HUDEP-2 (cell line): ENCODE data around the gene NDRG3.
"Not testable (repeated sequence)": the region's sequence is repeated elsewhere in the genome, so short reads cannot be mapped to it uniquely, and the experiment has no call there.

Experiments used
- DNase-seq, 76 experiments: peaks; one replicate each; lab custom pipeline; 2025; ENCODE audit not compliant: unreplicated experiment in 76 of 76; lab: John Stamatoyannopoulos, UW

Gene NDRG3

GRCh38 chr20:36647196-36648121 is 98.4 kb downstream of the NDRG3 start:
- no peak for DNase-seq

DNA sequence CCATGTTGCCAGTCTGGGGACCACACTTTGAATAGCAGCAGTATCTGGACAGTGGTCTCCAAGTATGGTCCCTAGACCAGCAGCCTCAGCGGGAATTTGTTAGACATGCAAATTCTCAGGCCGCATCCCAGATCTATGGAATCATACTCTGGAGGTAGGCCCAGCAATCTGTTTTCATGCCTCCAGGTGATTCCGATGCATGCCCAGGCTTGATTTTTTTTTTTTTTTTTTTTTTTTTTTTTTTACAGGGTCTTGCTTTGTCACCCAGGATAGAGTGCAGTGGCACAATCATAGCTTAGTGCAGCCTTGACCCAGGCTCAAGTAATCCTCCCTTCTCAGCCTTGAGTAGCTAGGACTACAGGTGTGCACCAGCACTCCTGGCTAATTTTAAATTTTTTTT is 99.2 kb downstream of the NDRG3 start:
- no peak for DNase-seq

- no peak for DNase-seq
Measured at GRCh38 chr20:36645998-36646397, 99.9 kb downstream of the NDRG3 start, which contains the start of gene SLA2. Gene SLA2, minus strand, starts transcription at chr20:36646196. Its CDS starts 4,861 bp downstream, at chr20:36641335.

DNA sequence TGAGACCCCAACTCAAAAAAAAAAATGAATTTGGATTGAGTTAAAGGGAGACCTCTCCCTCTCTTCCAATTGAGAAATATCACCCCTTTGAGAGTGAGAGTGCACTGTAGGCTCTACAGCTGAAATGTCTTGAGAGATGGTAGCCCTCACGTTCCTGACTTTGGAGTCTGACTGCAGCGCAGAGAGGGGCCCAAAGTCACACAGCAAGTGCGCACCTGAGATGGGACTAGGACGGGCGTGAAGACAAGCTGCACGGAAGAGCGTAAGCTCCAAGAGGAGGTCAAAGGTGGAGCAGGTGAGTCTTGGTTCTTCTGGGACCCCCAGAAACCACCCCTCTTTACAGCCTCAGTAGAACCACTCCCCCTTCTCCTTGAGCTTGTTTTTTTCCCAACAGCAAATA is 100.5 kb downstream of the NDRG3 start:
- no peak for DNase-seq

DNA sequence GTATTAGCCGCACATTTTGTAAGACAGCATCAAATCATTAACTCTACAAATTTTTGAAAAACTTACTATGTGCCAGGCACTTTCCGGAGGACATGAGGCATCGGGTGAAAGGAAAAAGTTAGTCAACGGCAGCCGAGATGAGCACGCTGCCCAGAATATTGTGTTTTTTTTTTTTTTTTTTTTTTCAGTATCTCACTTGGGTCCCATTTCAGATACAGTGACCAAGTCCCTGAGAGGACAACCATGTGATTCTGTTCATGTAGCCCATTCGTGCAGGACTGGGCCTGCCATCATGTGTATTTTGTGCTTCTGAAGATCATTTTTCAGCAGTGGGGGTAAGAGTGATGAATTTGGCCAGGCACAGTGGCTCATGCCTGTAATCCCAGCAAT is 101.2 kb downstream of the NDRG3 start:
- DNase-seq = no peak

DNA sequence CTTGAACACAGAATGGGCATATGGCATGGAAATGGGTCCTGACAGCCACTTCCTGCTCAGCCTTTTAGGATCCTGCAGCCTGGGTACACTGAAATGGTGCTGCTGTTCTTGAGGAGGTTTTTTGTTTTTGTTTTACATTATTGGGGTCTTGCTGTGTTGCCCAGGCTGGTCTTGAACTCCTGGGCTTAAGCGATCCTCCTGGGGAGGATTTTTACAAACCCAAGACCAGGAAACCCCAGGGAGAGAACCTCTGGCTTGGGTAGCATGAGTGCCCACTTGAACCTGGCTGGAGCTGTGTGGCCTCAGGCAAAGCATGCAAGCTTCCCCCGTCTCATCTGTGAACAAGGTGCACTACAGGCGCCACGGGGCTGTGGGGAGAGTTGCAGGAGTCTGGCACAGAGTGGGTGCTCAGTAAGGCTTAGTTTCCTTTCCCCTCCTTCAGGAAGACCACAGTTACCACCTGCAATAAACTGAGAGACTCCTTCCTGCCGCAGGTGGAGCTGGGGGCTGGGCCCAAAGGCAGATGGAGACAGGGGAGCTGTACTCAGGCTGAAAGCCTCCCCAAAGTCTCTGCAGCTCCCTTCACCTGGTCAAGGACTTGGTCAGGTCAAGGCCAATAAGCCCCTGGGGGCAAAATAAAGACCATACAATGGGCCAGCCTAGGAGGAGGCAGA is 101.7 kb downstream of the NDRG3 start:
- no peak for DNase-seq

DNA sequence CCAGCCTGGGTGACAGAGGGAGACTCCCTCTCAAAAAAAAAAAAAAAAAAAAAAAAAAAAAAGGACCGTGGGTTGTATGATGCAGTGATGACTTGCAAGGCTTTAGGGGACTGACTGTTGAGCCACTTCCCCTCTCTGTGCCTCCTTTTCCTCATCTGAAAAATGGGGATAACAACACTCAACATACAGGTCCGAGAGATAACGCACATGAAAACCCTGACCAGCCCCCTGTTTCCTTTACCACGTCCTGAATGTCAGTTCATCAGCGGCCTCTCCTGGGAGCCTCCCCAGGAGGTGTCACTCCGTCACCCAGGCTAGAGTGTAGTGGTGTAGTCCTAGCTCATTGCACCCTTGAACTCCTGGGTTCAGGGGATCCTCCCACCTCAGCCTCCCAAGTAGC is 103.8 kb downstream of the NDRG3 start:
- DNase-seq = no peak

DNA sequence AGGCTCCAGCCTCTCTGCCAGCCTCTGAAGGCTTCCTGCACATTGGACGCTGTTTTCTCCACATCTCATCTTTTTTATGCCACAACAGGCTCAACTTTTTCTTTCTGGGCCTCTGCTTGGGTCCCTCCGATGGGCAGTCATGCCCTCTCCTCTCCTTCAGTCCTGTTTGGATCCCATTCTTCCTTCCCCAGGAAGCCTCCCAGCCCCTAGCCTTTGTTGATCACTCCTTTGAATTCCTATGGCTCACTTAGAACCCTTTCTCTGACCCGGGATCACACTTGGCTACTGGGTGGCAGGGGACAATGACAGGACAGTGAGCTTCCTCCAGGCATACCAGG is 104.4 kb downstream of the NDRG3 start:
- DNase-seq = no peak

DNA sequence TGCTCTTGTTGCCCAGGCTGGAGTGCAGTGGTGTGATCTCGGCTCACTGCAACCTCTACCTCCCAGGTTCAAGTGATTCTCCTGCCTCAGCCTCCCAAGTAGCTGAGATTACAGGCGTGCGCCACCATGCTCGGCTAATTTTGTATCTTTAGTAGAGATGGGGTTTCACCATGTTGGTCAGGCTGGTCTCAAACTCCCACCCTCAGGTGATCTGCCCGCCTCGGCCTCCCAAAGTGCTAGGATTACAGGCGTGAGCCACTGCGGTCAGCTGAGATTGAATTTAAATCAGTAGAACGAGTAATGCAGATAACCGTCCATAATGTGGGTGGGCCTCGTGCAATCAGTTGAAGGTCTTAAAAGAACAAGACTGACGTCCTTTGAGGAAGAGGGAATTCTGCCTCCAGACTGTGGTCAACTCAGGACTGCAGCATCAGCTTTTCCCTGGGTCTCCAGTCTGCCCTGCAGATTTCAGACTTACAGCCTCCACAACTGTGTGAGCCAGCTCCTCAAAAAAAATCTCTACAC is 107.0 kb downstream of the NDRG3 start:
- not testable (repeated sequence) for DNase-seq

GRCh38 chr20:36634342-36634741 is 111.5 kb downstream of the NDRG3 start:
- no peak for DNase-seq

- no peak for DNase-seq
Measured at GRCh38 chr20:36633285-36633772, 112.6 kb downstream of the NDRG3 start.

- no peak for DNase-seq
Measured at GRCh38 chr20:36632487-36633284, 113.2 kb downstream of the NDRG3 start.

GRCh38 chr20:36632147-36632486 is 113.8 kb downstream of the NDRG3 start:
- DNase-seq = no peak

DNA sequence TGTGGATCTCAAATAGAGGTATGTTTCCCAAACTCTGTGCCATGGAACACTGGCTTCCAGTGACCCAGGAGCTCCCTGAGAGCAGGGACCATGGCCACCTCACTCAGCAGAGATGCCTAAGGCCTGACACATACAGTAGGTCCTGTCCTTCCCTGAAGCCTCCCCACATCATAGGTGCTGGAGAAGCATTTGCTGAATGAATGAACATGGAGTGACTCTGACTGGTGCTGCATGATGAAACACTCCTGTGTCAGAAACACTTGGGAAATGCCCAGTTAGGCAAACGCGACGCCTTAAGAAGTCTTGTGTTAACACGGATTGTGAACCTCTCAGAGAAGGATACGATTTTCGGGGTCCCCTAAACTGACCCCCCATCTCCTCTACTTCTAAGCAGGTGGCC is 114.2 kb downstream of the NDRG3 start:
- no peak for DNase-seq

- DNase-seq = no peak
Measured at GRCh38 chr20:36629719-36630681, 115.9 kb downstream of the NDRG3 start.

GRCh38 chr20:36628076-36628475 is 117.8 kb downstream of the NDRG3 start:
- no peak for DNase-seq

- DNase-seq = no peak
Measured at GRCh38 chr20:36624944-36625324, 121.0 kb downstream of the NDRG3 start.

- peak in 70 of 76 experiments; percentile 7 to 84 (median 44) for DNase-seq
Measured at GRCh38 chr20:36624068-36624943, 121.6 kb downstream of the NDRG3 start.

DNA sequence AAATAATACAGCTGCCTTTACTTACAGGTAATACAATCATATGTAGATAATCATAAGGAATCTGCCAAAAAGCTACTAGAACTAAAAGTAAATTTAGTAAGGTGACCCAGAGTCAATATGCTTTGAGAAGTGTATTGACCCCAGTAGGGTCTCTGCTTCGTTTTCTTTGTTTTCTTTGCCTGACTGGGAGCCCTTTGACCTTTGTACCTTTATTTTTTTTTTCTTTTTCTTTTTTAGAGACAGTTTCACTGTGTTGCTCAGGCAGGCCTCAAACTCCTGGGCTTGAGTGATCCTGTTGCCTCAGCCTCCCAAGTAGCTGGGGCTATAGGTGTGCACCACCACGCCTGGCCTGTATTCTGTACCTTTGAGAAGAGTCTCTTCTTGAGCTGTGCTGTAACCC is 122.4 kb downstream of the NDRG3 start:
- no peak for DNase-seq
